HG02852 (cell line): ENCODE data around the gene CTNNA1.
"Not testable (repeated sequence)": the region's sequence is repeated elsewhere in the genome, so short reads cannot be mapped to it uniquely, and the experiment has no call there.

Source experiments
- ATAC-seq: cut with Tn5 transposase; IDR thresholded peaks from one replicate; pipeline ENCODE4 v1.9.1; 2021; ENCODE audit warnings: mild to moderate bottlenecking, moderate library complexity; ENCODE audit not compliant: unreplicated experiment

Gene CTNNA1

GRCh38 chr5:138889994-138890393, 136.8 kb downstream of the CTNNA1 start:
- ATAC-seq: no peak

- ATAC-seq: no peak
Observed at GRCh38 chr5:138890644-138891043, 137.4 kb downstream of the CTNNA1 start.

GRCh38 chr5:138895918-138896317, 142.7 kb downstream of the CTNNA1 start:
- ATAC-seq: no peak

GRCh38 chr5:138898299-138898698, 145.1 kb downstream of the CTNNA1 start:
- no peak for ATAC-seq

GRCh38 chr5:138898742-138899141, 145.5 kb downstream of the CTNNA1 start:
- no peak for ATAC-seq

GRCh38 chr5:138900281-138900965, 147.2 kb downstream of the CTNNA1 start:
- no peak for ATAC-seq

GRCh38 chr5:138901716-138902115, 148.5 kb downstream of the CTNNA1 start:
- no peak for ATAC-seq

GRCh38 chr5:138903130-138903775, 150.0 kb downstream of the CTNNA1 start:
- ATAC-seq: no peak

- no peak for ATAC-seq
Observed at GRCh38 chr5:138905541-138905940, 152.3 kb downstream of the CTNNA1 start.

- ATAC-seq: no peak
Observed at GRCh38 chr5:138909734-138910133, 156.5 kb downstream of the CTNNA1 start.

- ATAC-seq: no peak
Observed at GRCh38 chr5:138910546-138911185, 157.4 kb downstream of the CTNNA1 start.

- ATAC-seq: no peak
Observed at GRCh38 chr5:138911441-138911840, 158.2 kb downstream of the CTNNA1 start.

GRCh38 chr5:138912093-138912492, 158.9 kb downstream of the CTNNA1 start:
- ATAC-seq: no peak

- no peak for ATAC-seq
Observed at GRCh38 chr5:138913773-138914172, 160.5 kb downstream of the CTNNA1 start.

GRCh38 chr5:138914338-138914737, 161.1 kb downstream of the CTNNA1 start:
- ATAC-seq: no peak

- ATAC-seq: no peak
Observed at GRCh38 chr5:138918686-138919085, 165.5 kb downstream of the CTNNA1 start.

GRCh38 chr5:138920181-138920580, 167.0 kb downstream of the CTNNA1 start:
- ATAC-seq: no peak

GRCh38 chr5:138921362-138921761, 168.1 kb downstream of the CTNNA1 start:
- not testable (repeated sequence) for ATAC-seq

GRCh38 chr5:138922494-138922893, 169.3 kb downstream of the CTNNA1 start:
- no peak for ATAC-seq

- no peak for ATAC-seq
Observed at GRCh38 chr5:138925090-138925635, 171.9 kb downstream of the CTNNA1 start.

- no peak for ATAC-seq
Observed at GRCh38 chr5:138926257-138926656, 173.0 kb downstream of the CTNNA1 start.
